ENCODE measurements around the gene BAIAP2L1. TPM values are rescaled to one million over a fixed set of nuclear protein-coding genes. Genes with fewer than 3 reads are reported as not detected.
A peak's percentile ranks its signal among the peaks of the same experiment; 100 is the strongest.

BAIAP2L1 gene
- total RNA-seq, 1 experiment from 2014 or later: 60.9 TPM

DNA sequence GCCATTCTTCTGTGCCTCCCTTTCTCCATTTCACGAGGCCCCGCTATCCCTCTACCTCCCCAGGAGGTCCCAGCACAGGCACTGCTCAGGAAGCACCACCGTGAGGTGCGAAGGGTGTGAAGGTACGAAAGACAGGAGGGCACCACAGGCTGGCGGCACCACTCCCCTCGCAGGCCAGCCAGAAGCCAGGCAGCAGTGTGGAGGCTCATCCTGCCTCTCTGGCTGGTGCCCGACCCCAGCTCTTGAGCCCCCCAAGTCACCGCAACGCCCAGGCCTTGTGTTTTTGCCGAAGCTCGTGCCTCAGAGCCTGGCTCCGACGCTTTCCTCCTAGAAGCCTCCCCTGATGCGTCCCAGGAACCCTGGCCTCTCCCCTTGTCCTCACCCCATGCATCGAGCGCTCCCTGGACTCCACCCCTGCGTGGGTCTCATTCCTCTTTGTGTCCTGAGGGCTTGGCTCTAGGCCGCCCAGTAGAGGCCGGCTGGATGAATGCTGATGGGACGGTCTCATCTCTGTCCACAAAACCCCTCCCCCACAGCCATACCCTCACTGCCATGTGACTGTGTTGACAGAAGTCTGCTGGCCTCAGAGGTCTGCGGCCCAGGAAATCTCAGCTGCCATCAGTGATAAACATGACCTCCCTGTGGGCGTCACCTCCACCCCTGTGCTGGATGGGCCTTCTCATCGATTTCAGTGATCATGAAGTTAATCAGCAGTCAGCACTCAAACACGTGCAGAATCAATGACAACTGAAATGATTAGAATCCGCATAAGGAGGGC is 100.1 kb downstream of the BAIAP2L1 start:
- peak overlapping the region; percentile 28 for H3K4me3 Mint-ChIP-seq (ENCODE audit: unreplicated experiment)
- CTCF ChIA-PET: interaction anchor here (1.5 kb wide), 1 partner anchor 101 kb away, joined by 3 read pairs; no protein-coding TSS in a partner anchor

GRCh38 chr7:98297626-98298286 is 103.1 kb downstream of the BAIAP2L1 start:
- Histone ChIP-seq H3K27me3 (replicated peaks; ENCODE audit: control insufficient read depth, insufficient read depth, low read length) (no peaks in the 10 kb centered on the region), H3K9me3 (no peaks in the 10 kb centered on the region), H3K4me1 (peaks cover 30% of the 10 kb centered on the region), H3K36me3 (ENCODE audit: control insufficient read depth, insufficient read depth, low read length) (peaks cover 2% of the 10 kb centered on the region), H3K4me3 (ENCODE audit: low read depth, low read length) (no peak overlapping the region)
- ChIA-PET CTCF (no interaction called here), POLR2A (no interaction called here)
- Mint-ChIP-seq H3K36me3 (ENCODE audit: insufficient read depth, unreplicated experiment) (peaks cover 87% of the 10 kb centered on the region), H3K27me3 (ENCODE audit: insufficient read depth, unreplicated experiment) (no peaks in the 10 kb centered on the region), H3K4me3 (ENCODE audit: unreplicated experiment) (no peak overlapping the region), H3K4me1 (ENCODE audit: low read depth, unreplicated experiment) (peaks cover 36% of the 10 kb centered on the region), H3K9me3 (ENCODE audit: unreplicated experiment) (no peaks in the 10 kb centered on the region), H3K27ac (ENCODE audit: unreplicated experiment) (no peak overlapping the region)
- BruUV-seq (replicated peaks): no TSS peak
- no peak for DNase-seq
- TF ChIP-seq, protein P1, sequence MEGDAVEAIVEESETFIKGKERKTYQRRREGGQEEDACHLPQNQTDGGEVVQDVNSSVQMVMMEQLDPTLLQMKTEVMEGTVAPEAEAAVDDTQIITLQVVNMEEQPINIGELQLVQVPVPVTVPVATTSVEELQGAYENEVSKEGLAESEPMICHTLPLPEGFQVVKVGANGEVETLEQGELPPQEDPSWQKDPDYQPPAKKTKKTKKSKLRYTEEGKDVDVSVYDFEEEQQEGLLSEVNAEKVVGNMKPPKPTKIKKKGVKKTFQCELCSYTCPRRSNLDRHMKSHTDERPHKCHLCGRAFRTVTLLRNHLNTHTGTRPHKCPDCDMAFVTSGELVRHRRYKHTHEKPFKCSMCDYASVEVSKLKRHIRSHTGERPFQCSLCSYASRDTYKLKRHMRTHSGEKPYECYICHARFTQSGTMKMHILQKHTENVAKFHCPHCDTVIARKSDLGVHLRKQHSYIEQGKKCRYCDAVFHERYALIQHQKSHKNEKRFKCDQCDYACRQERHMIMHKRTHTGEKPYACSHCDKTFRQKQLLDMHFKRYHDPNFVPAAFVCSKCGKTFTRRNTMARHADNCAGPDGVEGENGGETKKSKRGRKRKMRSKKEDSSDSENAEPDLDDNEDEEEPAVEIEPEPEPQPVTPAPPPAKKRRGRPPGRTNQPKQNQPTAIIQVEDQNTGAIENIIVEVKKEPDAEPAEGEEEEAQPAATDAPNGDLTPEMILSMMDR (IDR thresholded peaks at IDR 0.05; ENCODE audit: insufficient read depth in 1 of 2, low read depth in 1 of 2, low read length in 1 of 2, severe bottlenecking in 1 of 2, unreplicated experiment in 1 of 2): no peak
- intact Hi-C loops (cut with micrococcal nuclease; ENCODE audit: unreplicated experiment): loop anchor here (10.0 kb wide), 2 partner anchors 447 to 547 kb away; no protein-coding TSS in a partner anchor

More for the DNA sequence above, 100.1 kb downstream of the BAIAP2L1 start:
- intact Hi-C loops (cut with micrococcal nuclease; ENCODE audit: unreplicated experiment): no loop called here
- Mint-ChIP-seq H3K27ac (ENCODE audit: unreplicated experiment) (peak overlapping the region; percentile 73), H3K9me3 (ENCODE audit: unreplicated experiment) (no peaks in the 10 kb centered on the region), H3K36me3 (ENCODE audit: insufficient read depth, unreplicated experiment) (peaks cover 87% of the 10 kb centered on the region), H3K27me3 (ENCODE audit: insufficient read depth, unreplicated experiment) (no peaks in the 10 kb centered on the region), H3K4me1 (ENCODE audit: low read depth, unreplicated experiment) (peaks cover 56% of the 10 kb centered on the region)
- BruUV-seq (replicated peaks): no TSS peak
- Histone ChIP-seq H3K4me1 (peaks cover 51% of the 10 kb centered on the region), H3K9me3 (no peaks in the 10 kb centered on the region), H3K27me3 (replicated peaks; ENCODE audit: control insufficient read depth, insufficient read depth, low read length) (no peaks in the 10 kb centered on the region), H3K36me3 (ENCODE audit: control insufficient read depth, insufficient read depth, low read length) (peaks cover 2% of the 10 kb centered on the region), H3K4me3 (ENCODE audit: low read depth, low read length) (no peak overlapping the region)
- POLR2A ChIA-PET: no interaction called here
- TF ChIP-seq, protein P1 (IDR thresholded peaks at IDR 0.05; ENCODE audit: insufficient read depth in 1 of 2, low read depth in 1 of 2, low read length in 1 of 2, severe bottlenecking in 1 of 2, unreplicated experiment in 1 of 2): no peak
- peak; percentile 58 to 69 for DNase-seq

DNA sequence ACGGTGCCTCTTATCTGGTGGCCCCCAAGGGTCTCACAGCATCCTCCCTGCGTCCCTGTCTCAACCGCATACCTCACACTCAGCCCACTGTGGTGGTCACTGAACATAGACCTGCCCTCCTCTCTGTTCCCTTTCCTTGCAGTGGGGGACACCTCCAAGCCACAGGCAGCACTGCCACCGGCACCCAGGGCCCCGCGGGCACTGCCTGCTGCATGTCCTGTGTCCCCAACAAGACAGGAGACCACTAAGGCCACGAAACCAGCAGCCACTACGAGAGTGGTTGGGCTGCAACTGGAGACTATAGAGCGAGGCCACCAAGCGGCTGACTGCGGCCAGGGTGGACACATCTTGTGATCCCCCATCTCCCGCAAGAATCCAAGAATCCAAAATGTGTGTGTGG is 104.1 kb downstream of the BAIAP2L1 start:
- H3K4me1 ChIP-seq: peaks cover 21% of the 10 kb centered on the region
- Mint-ChIP-seq H3K9me3 (ENCODE audit: unreplicated experiment) (no peaks in the 10 kb centered on the region), H3K4me1 (ENCODE audit: low read depth, unreplicated experiment) (peaks cover 30% of the 10 kb centered on the region), H3K36me3 (ENCODE audit: insufficient read depth, unreplicated experiment) (peaks cover 87% of the 10 kb centered on the region), H3K4me3 (ENCODE audit: unreplicated experiment) (no peak overlapping the region), H3K27me3 (ENCODE audit: insufficient read depth, unreplicated experiment) (no peaks in the 10 kb centered on the region), H3K27ac (ENCODE audit: unreplicated experiment) (peak overlapping the region; percentile 68)
- no peak for DNase-seq
- peaks cover 2% of the 10 kb centered on the region for H3K36me3 ChIP-seq (ENCODE audit: control insufficient read depth, insufficient read depth, low read length)
- no peak overlapping the region for H3K4me3 ChIP-seq (ENCODE audit: low read depth, low read length)
- intact Hi-C loops (cut with micrococcal nuclease; ENCODE audit: unreplicated experiment): loop anchor here (10.0 kb wide), 2 partner anchors 448 to 548 kb away; no protein-coding TSS in a partner anchor
- POLR2A ChIA-PET: no interaction called here
- H3K9me3 ChIP-seq: no peaks in the 10 kb centered on the region
- CTCF ChIA-PET: interaction anchor here (1.4 kb wide), 1 partner anchor 114 kb away, joined by 3 read pairs; no protein-coding TSS in a partner anchor
- H3K27me3 ChIP-seq (replicated peaks; ENCODE audit: control insufficient read depth, insufficient read depth, low read length): no peaks in the 10 kb centered on the region
- TF ChIP-seq, protein P1 (IDR thresholded peaks at IDR 0.05; ENCODE audit: insufficient read depth in 1 of 2, low read depth in 1 of 2, low read length in 1 of 2, severe bottlenecking in 1 of 2, unreplicated experiment in 1 of 2): no peak
- no TSS peak for BruUV-seq (replicated peaks)
